Prostate gland (tissue), 2 donors: ENCODE results near the gene DNAH14.

Experiments used
- POLR2A ChIP-seq: fragments of 450-650 bp; IDR thresholded peaks from one replicate; pipeline ENCODE4 v1.6.1; 2016; ENCODE audit warnings: antibody characterized with exemption, mild to moderate bottlenecking
- POLR2AphosphoS5 ChIP-seq: sonication (generic); formaldehyde crosslinking; IDR thresholded peaks from one replicate; pipeline ENCODE4 v1.6.1; 2017; ENCODE audit warnings: antibody characterized with exemption
- TF ChIP-seq, protein P1 (sequence below), 4 experiments: fragments of 200-600 bp in 2 of 4; fragments of 450-650 bp in 2 of 4; sonication (generic) in 2 of 4; IDR thresholded peaks; 1 replicate in 3 of 4; 2 replicates in 1 of 4; pipeline ENCODE4 v1.5.1; 2016 to 2019; ENCODE audit warnings: antibody characterized with exemption in 4 of 4, mild to moderate bottlenecking in 2 of 4, moderate library complexity in 2 of 4

DNA sequence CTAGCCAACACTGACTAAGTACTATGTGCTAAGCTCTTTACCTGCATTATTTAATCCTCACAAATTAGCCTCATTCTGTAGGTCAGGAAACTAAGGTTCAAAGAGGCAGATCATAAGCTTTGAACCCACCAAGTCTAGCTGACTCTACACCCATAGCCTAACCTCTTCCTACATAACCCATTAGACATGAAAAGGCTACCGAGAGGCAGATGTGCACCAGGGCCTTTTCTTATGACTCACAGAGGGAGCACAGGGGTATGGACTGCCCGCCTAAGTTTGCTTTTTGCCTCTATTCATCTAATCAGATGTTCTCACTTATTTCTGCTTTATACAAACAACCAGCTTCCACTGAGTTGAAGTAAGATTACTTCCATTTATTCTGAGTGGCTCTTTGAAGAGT lies 466.9 kb downstream of the DNAH14 start:
- TF ChIP-seq, protein P1, sequence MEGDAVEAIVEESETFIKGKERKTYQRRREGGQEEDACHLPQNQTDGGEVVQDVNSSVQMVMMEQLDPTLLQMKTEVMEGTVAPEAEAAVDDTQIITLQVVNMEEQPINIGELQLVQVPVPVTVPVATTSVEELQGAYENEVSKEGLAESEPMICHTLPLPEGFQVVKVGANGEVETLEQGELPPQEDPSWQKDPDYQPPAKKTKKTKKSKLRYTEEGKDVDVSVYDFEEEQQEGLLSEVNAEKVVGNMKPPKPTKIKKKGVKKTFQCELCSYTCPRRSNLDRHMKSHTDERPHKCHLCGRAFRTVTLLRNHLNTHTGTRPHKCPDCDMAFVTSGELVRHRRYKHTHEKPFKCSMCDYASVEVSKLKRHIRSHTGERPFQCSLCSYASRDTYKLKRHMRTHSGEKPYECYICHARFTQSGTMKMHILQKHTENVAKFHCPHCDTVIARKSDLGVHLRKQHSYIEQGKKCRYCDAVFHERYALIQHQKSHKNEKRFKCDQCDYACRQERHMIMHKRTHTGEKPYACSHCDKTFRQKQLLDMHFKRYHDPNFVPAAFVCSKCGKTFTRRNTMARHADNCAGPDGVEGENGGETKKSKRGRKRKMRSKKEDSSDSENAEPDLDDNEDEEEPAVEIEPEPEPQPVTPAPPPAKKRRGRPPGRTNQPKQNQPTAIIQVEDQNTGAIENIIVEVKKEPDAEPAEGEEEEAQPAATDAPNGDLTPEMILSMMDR (IDR thresholded peaks at IDR 0.05), result no peak
- TF ChIP-seq POLR2AphosphoS5 (no peak), POLR2A (no peak)
